Spleen (tissue), 13 donors: ENCODE results near the gene PCYT1B. TPM values are rescaled to one million over a fixed set of nuclear protein-coding genes. Genes with fewer than 3 reads are reported as not detected.
A peak's percentile ranks its signal among the peaks of the same experiment; 100 is the strongest.

Experiments
- DNase-seq: peaks from one replicate; pipeline ENCODE4 v3.0.0-alpha.2; 2020
- H3K27ac ChIP-seq, 8 donors: fragments of 200-600 bp; sonication (generic) in 7 of 8; 1 replicate in 4 of 8; 2 replicates in 4 of 8; pipeline versions ENCODE4 v1.5.0 to v1.8.0; 2016 to 2021; ENCODE audit warnings: inconsistent platforms in 4 of 8, mild to moderate bottlenecking in 4 of 8, moderate library complexity in 1 of 8
- H3K27me3 ChIP-seq, 7 donors: fragments of 200-600 bp; sonication (generic) in 6 of 7; replicated peaks in 1 of 7; 1 replicate in 4 of 7; 2 replicates in 3 of 7; pipeline versions ENCODE4 v1.5.0 to v1.8.0; 2016 to 2021; ENCODE audit warnings: inconsistent platforms in 3 of 7, mild to moderate bottlenecking in 1 of 7
- H3K36me3 ChIP-seq, 6 donors: fragments of 200-600 bp; sonication (generic) in 5 of 6; 1 replicate in 4 of 6; 2 replicates in 2 of 6; pipeline versions ENCODE4 v1.5.0 to v1.8.0; 2016 to 2021; ENCODE audit warnings: inconsistent platforms in 2 of 6
- H3K4me1 ChIP-seq, 6 donors: fragments of 200-600 bp; sonication (generic) in 5 of 6; 1 replicate in 3 of 6; 2 replicates in 3 of 6; pipeline versions ENCODE4 v1.5.0 to v1.8.0; 2016 to 2021; ENCODE audit warnings: inconsistent platforms in 3 of 6
- H3K4me3 ChIP-seq, 8 donors: fragments of 200-600 bp; sonication (generic) in 7 of 8; 1 replicate in 4 of 8; 2 replicates in 4 of 8; pipeline versions ENCODE4 v1.5.0 to v1.8.0; 2016 to 2021; ENCODE audit warnings: inconsistent platforms in 4 of 8, mild to moderate bottlenecking in 4 of 8, moderate library complexity in 2 of 8
- H3K9me3 ChIP-seq, 8 donors: fragments of 200-600 bp; sonication (generic) in 7 of 8; 1 replicate in 4 of 8; 2 replicates in 4 of 8; pipeline versions ENCODE4 v1.5.0 to v1.8.0; 2016 to 2021; ENCODE audit warnings: inconsistent platforms in 4 of 8
- CTCF ChIP-seq, 11 experiments: fragments of 200-600 bp in 7 of 11; fragments of 450-650 bp in 4 of 11; sonication (generic) in 4 of 11; IDR thresholded peaks in 8 of 11; conservative IDR thresholded peaks in 3 of 11; 1 replicate in 7 of 11; 2 replicates in 4 of 11; pipeline versions ENCODE4 v1.4.0 to v1.8.0; 2016 to 2021; ENCODE audit warnings: antibody characterized with exemption in 11 of 11, inconsistent platforms in 4 of 11, mild to moderate bottlenecking in 1 of 11
- POLR2A ChIP-seq, 3 donors: fragments of 450-650 bp; IDR thresholded peaks; one replicate each; pipeline ENCODE4 v1.5.1; 2017; ENCODE audit warnings: antibody characterized with exemption in 3 of 3, mild to moderate bottlenecking in 1 of 3
- POLR2AphosphoS5 ChIP-seq, 3 donors: sonication (generic); formaldehyde crosslinking; IDR thresholded peaks; one replicate each; pipeline ENCODE4 v1.5.1; 2017; ENCODE audit warnings: antibody characterized with exemption in 3 of 3
- WGBS, 5 donors: extraction: QIAGEN DNeasy Blood & Tissue Kit in 3 of 5; methylation state at CpG; one replicate each; pipeline versions ENCODE4 v1.1.5 to v1.1.7; 2013 to 2018; 5-methylcytosine and 5-hydroxymethylcytosine counted together
- intact Hi-C: fragments of 100-400 bp; cut with DNase I; formaldehyde crosslinking; loops from one replicate; pipeline ENCODE4 v1.15.0; 2023; ENCODE audit warnings: low total_unique reads
- long read RNA-seq, 2 donors: transcript quantifications; one replicate each; lab custom pipeline, GENCODE V29; 2026
- polyA plus RNA-seq, 3 donors: library from polyadenylated mRNA; stranded (reverse); fragments of 200-250 nt; gene quantifications; one replicate each; pipeline ENCODE4 v1.2.1, GENCODE V29; 2013
- total RNA-seq, 7 donors: library from RNA; depleted of rRNA in 3 of 7; stranded (reverse); fragments of >200 nt in 3 of 7; fragmentation: NEBNext Ultra II Directional in 4 of 7; extraction: Animal tissue kit (Norgen Biotek cat#: 25700) in 4 of 7; gene quantifications; one replicate each; pipeline versions ENCODE4 v1.1.0 to v1.2.1, GENCODE V29; 2016 to 2021
- donor health status: healthy with polysubstance abuse.
- donor health status: DM: no; HTN: no; CAD: no; lungs with moderate emphysema.
- donor health status: DM: no; HTN: no; CAD: no.
- donor health status: Bipolar disorder and iron deficiency.
- donor health status: healthy.
- donor health status: DM: no; HTN: no; CAD: no.
- donor health status: DM: yes; HTN: yes; CAD: no.

PCYT1B gene
- total RNA-seq (1 to 10 TPM in 2 of 7 donors, under 1 TPM in 5; 0.33 to 1.5 (median 0.86) TPM), polyA plus RNA-seq (under 1 TPM; 0.02 to 0.11 (median 0.10) TPM)
- long read RNA-seq, donor 1, partial matches to known transcripts: 0 of 1 reads
- long read RNA-seq, donor 1, other reads (novel, unspliced or antisense): 0 of 1 reads
- long read RNA-seq, donor 2: 0 reads

- peaks cover 0 to 24% (median 10%) of the 10 kb centered on the region in 6 donors for H3K4me1 ChIP-seq
- peak within 1 kb of the TSS in 7 of 8 donors; percentile 0 to 56 (median 11) for H3K4me3 ChIP-seq
- TF ChIP-seq POLR2A (IDR thresholded peaks at IDR 0.05): no peak
- no peak for TF ChIP-seq CTCF (IDR thresholded peaks at IDR 0.05 in 8 of 11, conservative IDR thresholded peaks at IDR 0.05 in 3 of 11)
- no peak for TF ChIP-seq POLR2AphosphoS5 (IDR thresholded peaks at IDR 0.05)
- peaks cover 0 to 48% (median 12%) of the 10 kb centered on the region in 7 donors for H3K27me3 ChIP-seq
- H3K36me3 ChIP-seq: no peaks in the 10 kb centered on the region
- DNase-seq: peak; percentile 82
- 0 to 33% (median 2%) methylated on average over 19 to 24 of the region's 24 CpGs for WGBS, 5 donors
- no peaks in the 10 kb centered on the region for H3K9me3 ChIP-seq
- intact Hi-C loops: no loop called here
- no peak within 1 kb of the TSS for H3K27ac ChIP-seq
These were observed at the start of gene PCYT1B for GRCh38 chrX:24647257-24648058. Gene PCYT1B (minus strand): TSS chrX:24647347. CDS start chrX:24647105, 242 bp downstream.

- peaks cover 0 to 20% (median 4%) of the 10 kb centered on the region in 6 donors for H3K36me3 ChIP-seq
- peaks cover 0 to 5% (median 0%) of the 10 kb centered on the region in 7 donors for H3K27me3 ChIP-seq
- peaks cover 0 to 19% (median 10%) of the 10 kb centered on the region in 6 donors for H3K4me1 ChIP-seq
- DNase-seq: no peak
- intact Hi-C loops: no loop called here
- TF ChIP-seq POLR2A (IDR thresholded peaks at IDR 0.05) (no peak), POLR2AphosphoS5 (IDR thresholded peaks at IDR 0.05) (no peak), CTCF (IDR thresholded peaks at IDR 0.05 in 8 of 11, conservative IDR thresholded peaks at IDR 0.05 in 3 of 11) (no peak)
- WGBS, 5 donors: 68 to 92% (median 85%) methylated on average over 5 to 6 of the region's 6 CpGs
- no peak overlapping the region for H3K27ac ChIP-seq
- no peak overlapping the region for H3K4me3 ChIP-seq
- no peaks in the 10 kb centered on the region for H3K9me3 ChIP-seq
These were observed 49.1 kb upstream of the PCYT1B start for GRCh38 chrX:24696294-24696693.

GRCh38 chrX:24694825-24695224 lies 47.7 kb upstream of the PCYT1B start:
- DNase-seq: no peak
- Histone ChIP-seq H3K4me1 (peaks cover 0 to 19% (median 10%) of the 10 kb centered on the region in 6 donors), H3K27ac (no peak overlapping the region), H3K27me3 (peaks cover 0 to 5% (median 0%) of the 10 kb centered on the region in 7 donors), H3K4me3 (peak overlapping the region in 3 of 8 donors; percentile 65 to 85 (median 70)), H3K36me3 (peaks cover 0 to 6% (median 0%) of the 10 kb centered on the region in 6 donors), H3K9me3 (no peaks in the 10 kb centered on the region)
- WGBS, 5 donors: 38 to 60% (median 49%) methylated on average over 6 of the region's 6 CpGs
- TF ChIP-seq POLR2AphosphoS5 (IDR thresholded peaks at IDR 0.05): no peak
- no peak for TF ChIP-seq CTCF (IDR thresholded peaks at IDR 0.05 in 8 of 11, conservative IDR thresholded peaks at IDR 0.05 in 3 of 11)
- no peak for TF ChIP-seq POLR2A (IDR thresholded peaks at IDR 0.05)
- intact Hi-C loops: no loop called here
